ENCODE data around the gene PHACTR3.

DNA sequence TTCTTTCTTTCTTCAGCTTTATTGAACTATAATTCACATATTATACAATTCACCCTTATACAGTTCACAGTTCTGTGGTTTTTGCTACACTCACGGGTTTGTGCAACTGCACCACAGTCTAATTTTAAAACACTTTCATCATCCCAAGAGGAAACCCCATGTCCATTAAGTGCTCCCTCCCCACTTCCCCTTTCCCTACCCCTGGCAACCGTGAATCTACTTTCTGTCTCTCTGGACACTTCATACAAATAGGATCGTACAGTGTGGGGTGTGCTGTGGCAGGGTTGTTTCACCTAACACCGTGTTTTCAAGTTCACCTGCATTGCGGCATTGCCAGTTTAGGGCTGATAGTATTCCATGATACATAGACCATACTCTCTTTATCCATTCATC, 118.8 kb downstream of the PHACTR3 start:
- TF ChIP-seq, protein P1, sequence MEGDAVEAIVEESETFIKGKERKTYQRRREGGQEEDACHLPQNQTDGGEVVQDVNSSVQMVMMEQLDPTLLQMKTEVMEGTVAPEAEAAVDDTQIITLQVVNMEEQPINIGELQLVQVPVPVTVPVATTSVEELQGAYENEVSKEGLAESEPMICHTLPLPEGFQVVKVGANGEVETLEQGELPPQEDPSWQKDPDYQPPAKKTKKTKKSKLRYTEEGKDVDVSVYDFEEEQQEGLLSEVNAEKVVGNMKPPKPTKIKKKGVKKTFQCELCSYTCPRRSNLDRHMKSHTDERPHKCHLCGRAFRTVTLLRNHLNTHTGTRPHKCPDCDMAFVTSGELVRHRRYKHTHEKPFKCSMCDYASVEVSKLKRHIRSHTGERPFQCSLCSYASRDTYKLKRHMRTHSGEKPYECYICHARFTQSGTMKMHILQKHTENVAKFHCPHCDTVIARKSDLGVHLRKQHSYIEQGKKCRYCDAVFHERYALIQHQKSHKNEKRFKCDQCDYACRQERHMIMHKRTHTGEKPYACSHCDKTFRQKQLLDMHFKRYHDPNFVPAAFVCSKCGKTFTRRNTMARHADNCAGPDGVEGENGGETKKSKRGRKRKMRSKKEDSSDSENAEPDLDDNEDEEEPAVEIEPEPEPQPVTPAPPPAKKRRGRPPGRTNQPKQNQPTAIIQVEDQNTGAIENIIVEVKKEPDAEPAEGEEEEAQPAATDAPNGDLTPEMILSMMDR (IDR thresholded peaks at IDR 0.05) = no peak
- TF ChIP-seq POLR2A (IDR thresholded peaks at IDR 0.05) = no peak

Measured in right lobe of liver (tissue), 4 donors.